Astrocyte (in vitro differentiated cells and primary cell): Measurements from ENCODE around the gene PLEKHA1. TPM values are rescaled to one million over a fixed set of nuclear protein-coding genes. Genes with fewer than 3 reads are reported as not detected.
A peak's percentile ranks its signal among the peaks of the same experiment; 100 is the strongest.

Experiments used
- DNase-seq: peaks from one replicate; pipeline ENCODE4 v3.0.0-alpha.2; 2010; ENCODE audit warnings: low read depth
- FAIRE-seq: peaks from 2 replicates; lab custom pipeline; 2011; peaks lifted over from hg19 to GRCh38; lab: Jason Lieb, UNC
- H2AFZ ChIP-seq: 2 replicates; pipeline ENCODE4 v1.6.0; 2012; ENCODE audit warnings: low read depth, low read length, inconsistent platforms
- H3K27ac ChIP-seq: 2 replicates; pipeline ENCODE4 v1.5.1; 2011; ENCODE audit warnings: low read depth, low read length, inconsistent platforms
- H3K27me3 ChIP-seq: 2 replicates; pipeline ENCODE4 v1.6.0; 2011; ENCODE audit warnings: low read length, inconsistent platforms; ENCODE audit not compliant: insufficient read depth
- H3K36me3 ChIP-seq: 2 replicates; pipeline ENCODE4 v1.5.1; 2011; ENCODE audit warnings: low read length, inconsistent platforms; ENCODE audit not compliant: insufficient read depth
- H3K4me1 ChIP-seq: 2 replicates; pipeline ENCODE4 v1.5.1; 2011; ENCODE audit warnings: low read length, inconsistent platforms; ENCODE audit not compliant: insufficient read depth
- H3K4me2 ChIP-seq: 2 replicates; pipeline ENCODE4 v1.6.0; 2012; ENCODE audit warnings: low read length, inconsistent platforms
- H3K4me3 ChIP-seq: 2 replicates; pipeline ENCODE4 v1.5.1; 2011; ENCODE audit warnings: low read depth, mild to moderate bottlenecking, low read length, inconsistent platforms; ENCODE audit not compliant: insufficient read depth
- H3K79me2 ChIP-seq: 2 replicates; pipeline ENCODE4 v1.6.0; 2012; ENCODE audit warnings: mild to moderate bottlenecking, low read length, inconsistent platforms; ENCODE audit not compliant: insufficient read depth
- H3K9ac ChIP-seq: 2 replicates; pipeline ENCODE4 v1.6.0; 2012; ENCODE audit warnings: mild to moderate bottlenecking, low read length, inconsistent platforms
- H3K9me3 ChIP-seq: 2 replicates; pipeline ENCODE4 v1.5.1; 2012; ENCODE audit warnings: low read depth, mild to moderate bottlenecking, low read length, inconsistent platforms; ENCODE audit not compliant: insufficient read depth
- H4K20me1 ChIP-seq: 2 replicates; pipeline ENCODE4 v1.6.0; 2012; ENCODE audit warnings: low read length, inconsistent platforms; ENCODE audit not compliant: insufficient read depth
- H3K27ac Mint-ChIP-seq: one replicate; pipeline ENCODE4 v1.8.0; 2021; ENCODE audit warnings: mild to moderate bottlenecking, mixed read lengths; ENCODE audit not compliant: unreplicated experiment
- H3K27me3 Mint-ChIP-seq: one replicate; pipeline ENCODE4 v1.8.0; 2021; ENCODE audit warnings: low read depth, mixed read lengths; ENCODE audit not compliant: unreplicated experiment
- H3K36me3 Mint-ChIP-seq: one replicate; pipeline ENCODE4 v1.8.0; 2021; ENCODE audit warnings: low read depth, mixed read lengths; ENCODE audit not compliant: unreplicated experiment
- H3K4me1 Mint-ChIP-seq: one replicate; pipeline ENCODE4 v1.8.0; 2021; ENCODE audit warnings: low read depth, mixed read lengths; ENCODE audit not compliant: unreplicated experiment
- H3K4me3 Mint-ChIP-seq: one replicate; pipeline ENCODE4 v1.8.0; 2021; ENCODE audit warnings: mild to moderate bottlenecking, moderate library complexity, mixed read lengths; ENCODE audit not compliant: unreplicated experiment
- H3K9me3 Mint-ChIP-seq: one replicate; pipeline ENCODE4 v1.8.0; 2021; ENCODE audit warnings: mild to moderate bottlenecking, mixed read lengths; ENCODE audit not compliant: unreplicated experiment
- CTCF ChIP-seq: IDR thresholded peaks from 2 replicates; pipeline ENCODE4 v1.5.1; 2011; ENCODE audit warnings: low read depth, mild to moderate bottlenecking, inconsistent platforms, low read length, moderate library complexity; ENCODE audit not compliant: insufficient read depth
- EZH2 ChIP-seq: IDR thresholded peaks from 2 replicates; pipeline ENCODE4 v1.6.1; 2012; ENCODE audit warnings: mild to moderate bottlenecking, low read length, inconsistent platforms; ENCODE audit not compliant: insufficient read depth
- total RNA-seq: library from RNA; stranded (reverse); gene quantifications from 2 replicates; pipeline ENCODE4 v1.2.1, GENCODE V29; 2021

PLEKHA1 gene
- total RNA-seq, 1 donor from 2014 or later: 31.7 TPM

- Mint-ChIP-seq H3K4me3 (no peak overlapping the region), H3K36me3 (no peaks in the 10 kb centered on the region), H3K27ac (no peak overlapping the region), H3K9me3 (peaks cover 6% of the 10 kb centered on the region), H3K27me3 (peaks cover 9% of the 10 kb centered on the region), H3K4me1 (peaks cover 6% of the 10 kb centered on the region)
- Histone ChIP-seq H3K4me1 (peaks cover 4% of the 10 kb centered on the region), H3K9ac (no peak overlapping the region), H3K4me3 (no peak overlapping the region), H3K36me3 (no peaks in the 10 kb centered on the region), H4K20me1 (no peaks in the 10 kb centered on the region), H3K27me3 (no peaks in the 10 kb centered on the region), H3K4me2 (no peak overlapping the region), H2AFZ (no peak overlapping the region), H3K27ac (no peak overlapping the region), H3K79me2 (no peaks in the 10 kb centered on the region), H3K9me3 (peaks cover 4% of the 10 kb centered on the region)
- TF ChIP-seq EZH2: no peak
- TF ChIP-seq CTCF: no peak
- FAIRE-seq: no peak
- no peak for DNase-seq
Measured at GRCh38 chr10:122346326-122346950, 28.1 kb upstream of the PLEKHA1 start.

- Histone ChIP-seq H2AFZ (no peak overlapping the region), H3K9ac (no peak overlapping the region), H3K4me2 (no peak overlapping the region), H3K9me3 (peaks cover 4% of the 10 kb centered on the region), H4K20me1 (no peaks in the 10 kb centered on the region), H3K4me3 (no peak overlapping the region), H3K27me3 (no peaks in the 10 kb centered on the region), H3K79me2 (no peaks in the 10 kb centered on the region), H3K4me1 (peaks cover 4% of the 10 kb centered on the region), H3K27ac (no peak overlapping the region), H3K36me3 (no peaks in the 10 kb centered on the region)
- FAIRE-seq (no peak), DNase-seq (no peak)
- TF ChIP-seq CTCF (no peak), EZH2 (no peak)
- no peak overlapping the region for H3K27ac Mint-ChIP-seq
- H3K4me3 Mint-ChIP-seq: no peak overlapping the region
- peaks cover 6% of the 10 kb centered on the region for H3K4me1 Mint-ChIP-seq
- peaks cover 11% of the 10 kb centered on the region for H3K27me3 Mint-ChIP-seq
- no peaks in the 10 kb centered on the region for H3K36me3 Mint-ChIP-seq
- peaks cover 6% of the 10 kb centered on the region for H3K9me3 Mint-ChIP-seq
Measured at GRCh38 chr10:122347170-122347841, 27.2 kb upstream of the PLEKHA1 start.

GRCh38 chr10:122348512-122348911, 26.0 kb upstream of the PLEKHA1 start:
- H4K20me1 ChIP-seq: no peaks in the 10 kb centered on the region
- H3K27me3 Mint-ChIP-seq: peaks cover 11% of the 10 kb centered on the region
- no peaks in the 10 kb centered on the region for H3K27me3 ChIP-seq
- peaks cover 4% of the 10 kb centered on the region for H3K4me1 ChIP-seq
- no peak overlapping the region for H2AFZ ChIP-seq
- H3K9me3 Mint-ChIP-seq: peaks cover 6% of the 10 kb centered on the region
- FAIRE-seq (no peak), DNase-seq (peak; percentile 45)
- no peak overlapping the region for H3K4me3 ChIP-seq
- H3K27ac Mint-ChIP-seq: no peak overlapping the region
- H3K4me2 ChIP-seq: no peak overlapping the region
- no peaks in the 10 kb centered on the region for H3K36me3 Mint-ChIP-seq
- TF ChIP-seq CTCF (no peak), EZH2 (no peak)
- H3K4me1 Mint-ChIP-seq: peaks cover 6% of the 10 kb centered on the region
- no peak overlapping the region for H3K27ac ChIP-seq
- H3K36me3 ChIP-seq: no peaks in the 10 kb centered on the region
- H3K79me2 ChIP-seq: no peaks in the 10 kb centered on the region
- no peak overlapping the region for H3K4me3 Mint-ChIP-seq
- H3K9ac ChIP-seq: no peak overlapping the region
- H3K9me3 ChIP-seq: peaks cover 4% of the 10 kb centered on the region
